Tracheal epithelial cell (primary cell): ENCODE data around the gene LDHD. TPM values are rescaled to one million over a fixed set of nuclear protein-coding genes. Genes with fewer than 3 reads are reported as not detected.

Experiments
- total RNA-seq: library from RNA; depleted of rRNA; stranded (reverse); fragments of >200 nt; gene quantifications from 2 replicates; pipeline ENCODE4 v1.2.1, GENCODE V29; 2014

LDHD gene
- total RNA-seq = 0.64 and 0.72 TPM in 2 replicates

GRCh38 chr16:75116081-75116910 lies at the start of gene LDHD:
LDHD (minus strand) TSS chr16:75116780; CDS start chr16:75116720, 60 bp downstream.

GRCh38 chr16:75148311-75149195 lies 32.0 kb upstream of the LDHD start, which contains the start of gene ZFP1:
ZFP1 (plus strand) TSS chr16:75148524; CDS start chr16:75152952, 4,428 bp downstream.

Other genes with a start within 250 kb of the LDHD start
- gene WDR59, start 131.7 kb downstream of the LDHD start, total RNA-seq = 6.4 and 12.0 TPM in 2 replicates
- 20.5 and 21.0 TPM in 2 replicates for gene ZNRF1, start 117.8 kb downstream of the LDHD start, total RNA-seq
- 9.2 and 9.9 TPM in 2 replicates for gene ZFP1, start 31.7 kb upstream of the LDHD start, total RNA-seq
- gene CTRB2, start 90.4 kb upstream of the LDHD start, total RNA-seq = not detected in 2 replicates
- gene CTRB1, start 102.2 kb upstream of the LDHD start, total RNA-seq = not detected in 2 replicates
- gene BCAR1, start 134.8 kb upstream of the LDHD start, total RNA-seq = 33.2 and 48.2 TPM in 2 replicates